Measurements from ENCODE around the gene ZSCAN32.

The ZSCAN32 gene

GRCh38 chr16:3400779-3401688, at the start of gene ZSCAN32, which contains the start of gene ZNF174:
Gene ZSCAN32 (minus strand): TSS chr16:3401004. CDS start chr16:3397557, 3,447 bp downstream.
Gene ZNF174 (plus strand): TSS chr16:3401215. CDS start chr16:3402005, 790 bp downstream.
- H3K36me3 ChIP-seq, result peaks cover 52 to 56% (median 53%) of the 10 kb centered on the region in 3 donors
- intact Hi-C loops (cut with DNase I; ENCODE audit: low total_unique reads), result loop anchor here (1.0 kb wide), 1 partner anchor 57 kb away; no protein-coding TSS in a partner anchor

DNA sequence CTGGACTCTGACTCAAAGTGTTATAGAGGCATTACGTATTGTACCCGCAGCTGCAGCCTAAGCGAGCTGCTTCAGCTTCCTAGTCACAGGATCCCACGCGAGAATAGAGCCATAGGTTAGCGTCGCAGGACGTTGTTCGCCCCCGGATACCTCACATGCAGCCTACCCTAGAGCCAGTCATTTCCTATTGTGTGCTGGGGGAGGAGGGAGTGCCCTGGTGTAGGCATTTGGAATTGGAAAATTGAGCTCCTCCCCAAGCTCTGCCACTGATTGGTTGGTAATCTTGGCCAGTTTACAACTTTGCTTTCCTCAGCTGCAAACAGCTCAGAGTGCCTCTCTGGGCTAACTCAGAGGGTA, 43.2 kb upstream of the ZSCAN32 start:
- Histone ChIP-seq H3K27ac (peak overlapping the region; percentile 69 to 76), H3K9me3 (peaks cover 0 to 15% (median 5%) of the 10 kb centered on the region in 3 donors), H3K36me3 (peaks cover 20 to 35% (median 23%) of the 10 kb centered on the region in 3 donors), H3K4me3 (peak overlapping the region; percentile 67 to 69), H3K4me1 (peaks cover 0 to 17% (median 3%) of the 10 kb centered on the region in 4 donors), H3K27me3 (no peaks in the 10 kb centered on the region)
- intact Hi-C loops (cut with DNase I; ENCODE audit: low total_unique reads), result no loop called here
- no peak for TF ChIP-seq CTCF (IDR thresholded peaks at IDR 0.05)
- no peak for DNase-seq

More at GRCh38 chr16:3400779-3401688, at the start of gene ZSCAN32, which contains the start of gene ZNF174:
- H3K27ac ChIP-seq, result peak within 1 kb of the TSS; percentile 90 to 92
- H3K9me3 ChIP-seq, result peaks cover 0 to 35% (median 25%) of the 10 kb centered on the region in 3 donors
- DNase-seq, result peak; percentile 99 to 100
- no peaks in the 10 kb centered on the region for H3K27me3 ChIP-seq
- peak within 1 kb of the TSS; percentile 90 to 96 for H3K4me3 ChIP-seq
- peaks cover 0 to 35% (median 24%) of the 10 kb centered on the region in 4 donors for H3K4me1 ChIP-seq
- TF ChIP-seq CTCF (IDR thresholded peaks at IDR 0.05), result no peak

DNA sequence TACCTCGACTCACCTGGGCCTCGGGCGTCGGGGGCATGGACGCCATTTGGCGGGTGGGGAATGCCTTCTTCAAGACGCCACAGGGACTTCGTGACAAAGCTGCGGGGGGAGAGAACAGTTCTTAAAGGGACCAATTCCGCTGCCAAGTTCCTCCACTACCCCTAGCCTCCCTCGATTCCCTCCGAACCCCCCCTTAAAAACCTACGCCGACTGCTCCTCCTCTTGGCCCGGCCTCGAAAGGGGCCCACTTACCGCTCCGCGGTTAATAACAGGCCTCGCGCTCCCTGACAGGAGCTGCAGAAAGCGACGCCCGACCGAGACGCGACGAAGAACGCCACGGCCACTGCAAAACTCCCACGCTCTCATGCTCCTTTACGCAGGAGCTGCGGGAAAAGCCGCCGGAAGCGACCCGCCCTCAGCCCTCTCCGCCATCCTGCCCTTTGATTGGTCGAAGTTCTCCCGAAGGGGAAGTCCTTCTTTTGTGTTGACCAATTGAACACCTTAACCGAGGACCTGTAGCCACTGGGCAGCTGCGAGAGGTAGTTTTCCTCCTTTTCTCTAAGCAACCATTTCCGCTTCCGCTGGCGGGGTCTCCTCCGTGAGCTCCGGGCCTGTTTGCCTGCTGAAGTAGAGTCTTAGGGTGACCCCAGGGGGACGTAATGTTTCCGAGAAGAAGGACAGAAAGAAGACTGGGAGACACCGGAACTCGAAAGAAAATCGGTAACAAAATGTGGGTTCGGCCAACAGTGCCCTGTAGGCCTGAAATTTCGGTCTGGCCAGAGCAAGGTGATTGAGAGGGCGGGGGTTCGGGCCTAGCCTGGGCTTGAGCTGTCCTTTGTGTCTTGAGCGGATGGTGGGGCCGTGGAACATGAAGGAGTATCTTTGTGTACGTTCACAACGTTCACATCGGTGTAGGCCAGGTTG, 42.6 kb upstream of the ZSCAN32 start, which contains the start of the genes NAA60 and ZNF597:
Gene NAA60 (plus strand): TSS at position 573 of the 924 bp plus-strand sequence. CDS start 32,548 bp downstream, outside the sequence.
Gene ZNF597 (minus strand): TSS at position 397 of the 924 bp plus-strand sequence. CDS start 351 bp downstream, at position 46.
- intact Hi-C loops (cut with DNase I; ENCODE audit: low total_unique reads), result no loop called here
- Histone ChIP-seq H3K4me1 (peaks cover 0 to 17% (median 3%) of the 10 kb centered on the region in 4 donors), H3K27me3 (no peaks in the 10 kb centered on the region), H3K9me3 (peaks cover 0 to 19% (median 10%) of the 10 kb centered on the region in 3 donors), H3K27ac (peak within 1 kb of the TSS; percentile 69 to 76), H3K4me3 (peak within 1 kb of the TSS; percentile 67 to 69), H3K36me3 (peaks cover 25 to 35% (median 25%) of the 10 kb centered on the region in 3 donors)
- no peak for TF ChIP-seq CTCF (IDR thresholded peaks at IDR 0.05)
- peak; percentile 80 to 92 for DNase-seq

DNA sequence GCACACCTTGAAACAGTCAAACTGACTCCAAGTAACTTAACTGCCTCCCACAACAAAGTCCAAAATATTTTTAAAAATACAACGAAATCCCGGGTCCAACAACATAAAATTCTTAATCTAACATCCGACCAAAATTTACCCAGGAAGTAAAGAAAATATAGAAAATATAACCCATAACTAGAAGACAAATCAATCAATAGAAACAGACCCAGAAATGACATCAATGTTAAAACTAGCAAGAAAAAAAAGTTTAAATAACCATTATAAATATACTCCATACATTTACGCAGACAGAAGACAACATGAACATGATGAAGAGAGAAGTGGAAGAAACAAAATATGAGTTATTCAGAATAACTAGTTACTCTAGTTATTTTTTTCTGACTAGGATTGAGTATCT, 38.8 kb upstream of the ZSCAN32 start:
- no peak for TF ChIP-seq CTCF (IDR thresholded peaks at IDR 0.05)
- DNase-seq, result no peak
- Histone ChIP-seq H3K27ac (no peak overlapping the region), H3K9me3 (peaks cover 0 to 19% (median 10%) of the 10 kb centered on the region in 3 donors), H3K4me3 (no peak overlapping the region), H3K4me1 (peaks cover 0 to 13% (median 1%) of the 10 kb centered on the region in 4 donors), H3K27me3 (no peaks in the 10 kb centered on the region), H3K36me3 (peaks cover 33 to 39% (median 33%) of the 10 kb centered on the region in 3 donors)
- intact Hi-C loops (cut with DNase I; ENCODE audit: low total_unique reads), result no loop called here

DNA sequence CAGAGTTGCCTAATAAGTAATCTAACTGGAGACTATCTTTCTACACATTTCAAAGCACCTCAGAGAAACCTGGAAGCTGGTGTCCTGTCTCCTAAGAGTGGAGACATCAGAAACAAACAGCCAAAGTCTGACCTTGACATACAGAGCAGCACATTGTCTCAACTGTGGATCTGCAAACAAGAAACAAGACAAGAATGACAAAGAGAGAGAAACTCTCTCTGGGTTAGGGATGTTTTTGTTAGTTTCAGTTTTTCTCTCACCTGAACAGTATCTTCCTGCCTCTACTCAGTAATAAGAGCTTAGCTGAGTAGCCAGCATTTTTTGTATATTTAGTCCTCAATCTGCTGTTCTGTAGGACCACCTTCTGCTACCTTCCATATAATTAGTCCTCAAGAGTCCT, 33.6 kb upstream of the ZSCAN32 start:
- Histone ChIP-seq H3K27ac (no peak overlapping the region), H3K4me3 (no peak overlapping the region), H3K27me3 (no peaks in the 10 kb centered on the region), H3K4me1 (no peaks in the 10 kb centered on the region), H3K9me3 (peaks cover 0 to 8% (median 8%) of the 10 kb centered on the region in 3 donors), H3K36me3 (peaks cover 23 to 35% (median 32%) of the 10 kb centered on the region in 3 donors)
- intact Hi-C loops (cut with DNase I; ENCODE audit: low total_unique reads), result no loop called here
- DNase-seq, result no peak
- no peak for TF ChIP-seq CTCF (IDR thresholded peaks at IDR 0.05)

Measured in tibial artery (tissue), 4 donors.